GM12878 (cell line): ENCODE measurements around the gene OSER1. TPM values are rescaled to one million over a fixed set of nuclear protein-coding genes. Genes with fewer than 3 reads are reported as not detected.

ENCODE experiments used
- ATAC-seq: fragments of 200-7000 bp; cut with Tn5 transposase; 3 replicates; pipeline ENCODE4 v1.9.1; 2020; ENCODE audit warnings: mild to moderate bottlenecking, moderate library complexity
- BruUV-seq: library from RNA; stranded (reverse); fragments of 400-500 nt; replicated peaks from 2 replicates; lab custom pipeline; 2021; lab: Mats Ljungman, UMichigan
- CTCF ChIA-PET: fragments of 300-600 bp; sonication (Branson Sonifier 250); formaldehyde crosslinking; extraction: SDS; loops from one replicate; lab custom pipeline; 2021; ENCODE audit warnings: inconsistent platforms; lab: Yijun Ruan, JAX
- POLR2A ChIA-PET: fragments of 350-600 bp; formaldehyde crosslinking; extraction: SDS; loops from one replicate; lab custom pipeline; 2021; ENCODE audit warnings: inconsistent platforms; lab: Charles Lee
- RAD21 ChIA-PET: fragments of 300-600 bp; sonication (Branson Sonifier 250); formaldehyde crosslinking; loops from one replicate; lab custom pipeline; 2023; ENCODE audit warnings: antibody characterized with exemption; ENCODE audit not compliant: unreplicated experiment; lab: Charles Lee
- SMC1A ChIA-PET: fragments of 300-600 bp; sonication (Branson Sonifier 250); formaldehyde crosslinking; loops from one replicate; lab custom pipeline; 2023; ENCODE audit not compliant: unreplicated experiment, uncharacterized antibody; lab: Charles Lee
- DNase-seq: peaks from one replicate; pipeline ENCODE4 v3.0.0-alpha.2; 2011; ENCODE audit warnings: low read depth, low spot score
- FAIRE-seq: peaks from 3 replicates; lab custom pipeline; 2011; peaks lifted over from hg19 to GRCh38; lab: Jason Lieb, UNC
- H2AFZ ChIP-seq: 2 replicates; pipeline ENCODE4 v1.6.0; 2011; ENCODE audit warnings: low read depth, low read length, control low read depth; ENCODE audit not compliant: control insufficient read depth
- H3K27ac ChIP-seq: 2 replicates; pipeline ENCODE4 v1.5.1; 2011; ENCODE audit warnings: control low read depth; ENCODE audit not compliant: control insufficient read depth, insufficient read depth
- H3K27me3 ChIP-seq, 2 experiments: replicated peaks in 1 of 2; 2 replicates each; pipeline versions ENCODE4 v1.6.0 to v1.6.1; 2011; ENCODE audit warnings: low read length in 1 of 2; ENCODE audit not compliant: control insufficient read depth in 2 of 2, insufficient read depth in 2 of 2
- H3K36me3 ChIP-seq, 2 experiments: 2 replicates each; pipeline ENCODE4 v1.5.1; 2011; ENCODE audit warnings: low read length in 1 of 2; ENCODE audit not compliant: control insufficient read depth in 2 of 2, insufficient read depth in 2 of 2
- H3K4me1 ChIP-seq: 2 replicates; pipeline ENCODE4 v1.6.1; 2011; ENCODE audit warnings: mild to moderate bottlenecking, low read length, moderate library complexity, mixed read lengths; ENCODE audit not compliant: control insufficient read depth, insufficient read depth
- H3K4me2 ChIP-seq: 2 replicates; pipeline ENCODE4 v1.6.0; 2011; ENCODE audit warnings: control low read depth; ENCODE audit not compliant: control insufficient read depth, insufficient read depth
- H3K4me3 ChIP-seq: fragments of 200-600 bp; sonication (generic); 2 replicates; pipeline ENCODE4 v1.5.1; 2016
- H3K79me2 ChIP-seq: 2 replicates; pipeline ENCODE4 v1.6.0; 2011; ENCODE audit warnings: low read length; ENCODE audit not compliant: control insufficient read depth, insufficient read depth
- H3K9ac ChIP-seq: 2 replicates; pipeline ENCODE4 v1.8.0; 2011; ENCODE audit warnings: low read length, control low read depth, mixed read lengths; ENCODE audit not compliant: control insufficient read depth, insufficient read depth
- H3K9me3 ChIP-seq: replicated peaks from 3 replicates; pipeline ENCODE4 v1.5.1; 2011; ENCODE audit warnings: mild to moderate bottlenecking, low read length; ENCODE audit not compliant: control insufficient read depth, insufficient read depth
- H4K20me1 ChIP-seq: 2 replicates; pipeline ENCODE4 v1.6.0; 2011; ENCODE audit not compliant: control insufficient read depth, insufficient read depth
- BCL3 ChIP-seq: IDR thresholded peaks from 2 replicates; pipeline ENCODE4 v1.6.1; 2011; ENCODE audit warnings: borderline replicate concordance, low read depth, mild to moderate bottlenecking, moderate library complexity, low read length; ENCODE audit not compliant: insufficient read depth, poor library complexity, severe bottlenecking
- HCFC1 ChIP-seq: fragments of 150-350 bp; IDR thresholded peaks from 2 replicates; pipeline ENCODE4 v1.6.1; 2014; ENCODE audit warnings: low read length
- IKZF2 ChIP-seq, 2 experiments: fragments of 450-650 bp; IDR thresholded peaks; 2 replicates each; pipeline ENCODE4 v1.6.1; 2017; ENCODE audit warnings: mild to moderate bottlenecking in 2 of 2, moderate library complexity in 2 of 2
- NFYB ChIP-seq: IDR thresholded peaks from 2 replicates; pipeline ENCODE4 v1.6.1; 2011; ENCODE audit warnings: low read depth, mild to moderate bottlenecking, low read length, improper control_type of control experiment, moderate library complexity; ENCODE audit not compliant: insufficient read depth
- NR2C2 ChIP-seq: IDR thresholded peaks from 2 replicates; pipeline ENCODE4 v1.6.1; 2011; ENCODE audit warnings: borderline replicate concordance, low read depth; ENCODE audit not compliant: control insufficient read depth, insufficient read length
- PBX3 ChIP-seq: IDR thresholded peaks from 2 replicates; pipeline ENCODE4 v1.6.1; 2011; ENCODE audit warnings: mild to moderate bottlenecking, low read depth, low read length, moderate library complexity; ENCODE audit not compliant: insufficient replicate concordance
- POLR2AphosphoS2 ChIP-seq: IDR thresholded peaks from 2 replicates; pipeline ENCODE4 v1.6.1; 2011; ENCODE audit warnings: low read depth, mild to moderate bottlenecking, low read length, improper control_type of control experiment, moderate library complexity
- TAF1 ChIP-seq: IDR thresholded peaks from 2 replicates; pipeline ENCODE4 v1.6.1; 2011; ENCODE audit warnings: mild to moderate bottlenecking, low read depth, low read length, borderline replicate concordance
- ZNF207 ChIP-seq: fragments of 450-650 bp; IDR thresholded peaks from 2 replicates; pipeline ENCODE4 v1.6.1; 2014; ENCODE audit warnings: antibody characterized with exemption, mild to moderate bottlenecking, borderline replicate concordance
- WGBS: methylation state at CpG from one replicate; pipeline ENCODE4 v1.1.6; 2016; ENCODE audit warnings: low lambda C conversion rate; ENCODE audit not compliant: insufficient replicate concordance, insufficient coverage; ENCODE audit errors: missing lambda C conversion rate; 5-methylcytosine and 5-hydroxymethylcytosine counted together
- in situ Hi-C: fragments of 300-500 bp; cut with MboI; formaldehyde crosslinking; loops from 9 replicates; pipeline ENCODE4 v1.14.3; 2018; ENCODE audit warnings: mixed read lengths
- intact Hi-C: fragments of 100-400 bp; cut with micrococcal nuclease; formaldehyde crosslinking; loops from one replicate; pipeline ENCODE4 v1.14.2; 2022; ENCODE audit not compliant: unreplicated experiment
- polyA plus RNA-seq, 11 experiments: library from polyadenylated mRNA; depleted of rRNA in 4 of 11; unstranded in 6 of 11; stranded (reverse) in 5 of 11; fragments of >200 nt; fragmentation: Nextera tagmentation in 4 of 11; fragmentation: Illumina TruSeq in 1 of 11; extraction: Ambion mirVana in 4 of 11; extraction: Trizol in 1 of 11; gene quantifications; 1 replicate in 1 of 11; 2 replicates in 10 of 11; pipeline versions ENCODE4 v1.2.1 to v1.2.3, GENCODE V29; 2011 to 2016; ENCODE audit warnings: inconsistent platforms in 2 of 11, missing spikeins in 2 of 11, low read depth in 1 of 11
- total RNA-seq, 4 experiments: library from RNA; depleted of rRNA in 3 of 4; stranded (reverse); fragments of >200 nt in 3 of 4; fragmentation: Illumina TruSeq in 1 of 4; extraction: Trizol in 1 of 4; gene quantifications; 2 replicates each; pipeline versions ENCODE4 v1.2.1 to v1.2.3, GENCODE V29; 2013 to 2021
- TF ChIP-seq, protein P1 (sequence below): IDR thresholded peaks from 2 replicates; pipeline ENCODE4 v1.6.1; 2012; ENCODE audit warnings: low read depth, low read length, improper control_type of control experiment
- TF ChIP-seq, protein P2 (sequence below): fragments of 450-650 bp; IDR thresholded peaks from 2 replicates; pipeline ENCODE4 v1.6.1; 2017; ENCODE audit warnings: antibody characterized with exemption, mild to moderate bottlenecking, moderate library complexity
- TF ChIP-seq, protein P3 (sequence below), 3 experiments: IDR thresholded peaks in 2 of 3; conservative IDR thresholded peaks in 1 of 3; 2 replicates each; pipeline ENCODE4 v1.5.1; 2011; ENCODE audit warnings: low read depth in 3 of 3, low read length in 3 of 3, mild to moderate bottlenecking in 3 of 3, control low read depth in 2 of 3, moderate library complexity in 2 of 3, inconsistent platforms in 1 of 3, mixed read lengths in 1 of 3; ENCODE audit not compliant: control insufficient read depth in 2 of 3, insufficient read depth in 1 of 3; ENCODE audit errors: extremely low read depth in 1 of 3

OSER1 gene
- total and polyA plus RNA-seq, 10 of the 15 experiments (the other 5 are each of a cell fraction or from before 2014, with no cell fraction given), result 19.3 to 63.8 (median 28.4) TPM

- TF ChIP-seq TAF1 (no peak), NR2C2 (no peak), POLR2AphosphoS2 (no peak), IKZF2 (IDR thresholded peaks at IDR 0.05) (no peak), NFYB (no peak)
- TF ChIP-seq, protein P1, sequence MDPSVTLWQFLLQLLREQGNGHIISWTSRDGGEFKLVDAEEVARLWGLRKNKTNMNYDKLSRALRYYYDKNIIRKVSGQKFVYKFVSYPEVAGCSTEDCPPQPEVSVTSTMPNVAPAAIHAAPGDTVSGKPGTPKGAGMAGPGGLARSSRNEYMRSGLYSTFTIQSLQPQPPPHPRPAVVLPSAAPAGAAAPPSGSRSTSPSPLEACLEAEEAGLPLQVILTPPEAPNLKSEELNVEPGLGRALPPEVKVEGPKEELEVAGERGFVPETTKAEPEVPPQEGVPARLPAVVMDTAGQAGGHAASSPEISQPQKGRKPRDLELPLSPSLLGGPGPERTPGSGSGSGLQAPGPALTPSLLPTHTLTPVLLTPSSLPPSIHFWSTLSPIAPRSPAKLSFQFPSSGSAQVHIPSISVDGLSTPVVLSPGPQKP, result no peak
- TF ChIP-seq, all 136 proteins: peak for 0
Observed at GRCh38 chr20:44258226-44258890, 47.8 kb upstream of the OSER1 start (continued).

- Histone ChIP-seq H3K4me1 (no peaks in the 10 kb centered on the region), H4K20me1 (no peaks in the 10 kb centered on the region), H3K36me3 (no peaks in the 10 kb centered on the region), H3K9ac (no peak overlapping the region), H3K4me2 (no peak overlapping the region), H3K4me3 (no peak overlapping the region), H2AFZ (no peak overlapping the region), H3K27ac (no peak overlapping the region), H3K79me2 (no peaks in the 10 kb centered on the region), H3K27me3 (no peaks in the 10 kb centered on the region), H3K9me3 (no peaks in the 10 kb centered on the region)
- ATAC-seq (no peak), FAIRE-seq (no peak), DNase-seq (no peak)
- BruUV-seq, result no TSS peak
- POLR2A ChIA-PET, result no interaction called here
- 61% methylated on average over 19 of the region's 21 CpGs for WGBS
- RAD21 ChIA-PET, result no interaction called here
- SMC1A ChIA-PET, result no interaction called here
- intact Hi-C loops (no loop called here), in situ Hi-C loops (no loop called here)
- TF ChIP-seq HCFC1 (no peak), ZNF207 (no peak), PBX3 (peak; percentile 54), BCL3 (no peak)
- TF ChIP-seq, protein P2, sequence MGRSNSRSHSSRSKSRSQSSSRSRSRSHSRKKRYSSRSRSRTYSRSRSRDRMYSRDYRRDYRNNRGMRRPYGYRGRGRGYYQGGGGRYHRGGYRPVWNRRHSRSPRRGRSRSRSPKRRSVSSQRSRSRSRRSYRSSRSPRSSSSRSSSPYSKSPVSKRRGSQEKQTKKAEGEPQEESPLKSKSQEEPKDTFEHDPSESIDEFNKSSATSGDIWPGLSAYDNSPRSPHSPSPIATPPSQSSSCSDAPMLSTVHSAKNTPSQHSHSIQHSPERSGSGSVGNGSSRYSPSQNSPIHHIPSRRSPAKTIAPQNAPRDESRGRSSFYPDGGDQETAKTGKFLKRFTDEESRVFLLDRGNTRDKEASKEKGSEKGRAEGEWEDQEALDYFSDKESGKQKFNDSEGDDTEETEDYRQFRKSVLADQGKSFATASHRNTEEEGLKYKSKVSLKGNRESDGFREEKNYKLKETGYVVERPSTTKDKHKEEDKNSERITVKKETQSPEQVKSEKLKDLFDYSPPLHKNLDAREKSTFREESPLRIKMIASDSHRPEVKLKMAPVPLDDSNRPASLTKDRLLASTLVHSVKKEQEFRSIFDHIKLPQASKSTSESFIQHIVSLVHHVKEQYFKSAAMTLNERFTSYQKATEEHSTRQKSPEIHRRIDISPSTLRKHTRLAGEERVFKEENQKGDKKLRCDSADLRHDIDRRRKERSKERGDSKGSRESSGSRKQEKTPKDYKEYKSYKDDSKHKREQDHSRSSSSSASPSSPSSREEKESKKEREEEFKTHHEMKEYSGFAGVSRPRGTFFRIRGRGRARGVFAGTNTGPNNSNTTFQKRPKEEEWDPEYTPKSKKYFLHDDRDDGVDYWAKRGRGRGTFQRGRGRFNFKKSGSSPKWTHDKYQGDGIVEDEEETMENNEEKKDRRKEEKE, result no peak
- TF ChIP-seq, protein P3, sequence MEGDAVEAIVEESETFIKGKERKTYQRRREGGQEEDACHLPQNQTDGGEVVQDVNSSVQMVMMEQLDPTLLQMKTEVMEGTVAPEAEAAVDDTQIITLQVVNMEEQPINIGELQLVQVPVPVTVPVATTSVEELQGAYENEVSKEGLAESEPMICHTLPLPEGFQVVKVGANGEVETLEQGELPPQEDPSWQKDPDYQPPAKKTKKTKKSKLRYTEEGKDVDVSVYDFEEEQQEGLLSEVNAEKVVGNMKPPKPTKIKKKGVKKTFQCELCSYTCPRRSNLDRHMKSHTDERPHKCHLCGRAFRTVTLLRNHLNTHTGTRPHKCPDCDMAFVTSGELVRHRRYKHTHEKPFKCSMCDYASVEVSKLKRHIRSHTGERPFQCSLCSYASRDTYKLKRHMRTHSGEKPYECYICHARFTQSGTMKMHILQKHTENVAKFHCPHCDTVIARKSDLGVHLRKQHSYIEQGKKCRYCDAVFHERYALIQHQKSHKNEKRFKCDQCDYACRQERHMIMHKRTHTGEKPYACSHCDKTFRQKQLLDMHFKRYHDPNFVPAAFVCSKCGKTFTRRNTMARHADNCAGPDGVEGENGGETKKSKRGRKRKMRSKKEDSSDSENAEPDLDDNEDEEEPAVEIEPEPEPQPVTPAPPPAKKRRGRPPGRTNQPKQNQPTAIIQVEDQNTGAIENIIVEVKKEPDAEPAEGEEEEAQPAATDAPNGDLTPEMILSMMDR (IDR thresholded peaks at IDR 0.05 in 2 of 3, conservative IDR thresholded peaks at IDR 0.05 in 1 of 3; ENCODE audit: control insufficient read depth in 2 of 3, extremely low read depth in 1 of 3, insufficient read depth in 1 of 3, low read depth in 3 of 3, low read length in 3 of 3), result no peak
- CTCF ChIA-PET, result no interaction called here
Observed at GRCh38 chr20:44256961-44257360, 46.4 kb upstream of the OSER1 start.
